SW 1271 (cell line): Measurements from ENCODE around the gene CCNG1.
A peak's percentile ranks its signal among the peaks of the same experiment; 100 is the strongest.
"Not testable (repeated sequence)": the region's sequence is repeated elsewhere in the genome, so short reads cannot be mapped to it uniquely, and the experiment has no call there.

Experiments
- DNase-seq, 2 experiments: peaks; one replicate each; lab custom pipeline; 2025; lab: John Stamatoyannopoulos, UW

CCNG1 gene

GRCh38 chr5:163444526-163444925, 7.1 kb downstream of the CCNG1 start:
- DNase-seq = no peak

- DNase-seq = no peak
These were observed 8.0 kb downstream of the CCNG1 start for GRCh38 chr5:163445345-163445744.

- DNase-seq = no peak
These were observed 9.8 kb downstream of the CCNG1 start for GRCh38 chr5:163447191-163447590.

GRCh38 chr5:163447875-163448274, 10.5 kb downstream of the CCNG1 start:
- DNase-seq = no peak

- no peak for DNase-seq
These were observed 11.1 kb downstream of the CCNG1 start for GRCh38 chr5:163448491-163448890.

- no peak for DNase-seq
These were observed 14.1 kb downstream of the CCNG1 start for GRCh38 chr5:163451489-163451888.

- no peak for DNase-seq
These were observed 16.3 kb downstream of the CCNG1 start for GRCh38 chr5:163453705-163454104.

- DNase-seq = not testable (repeated sequence)
These were observed 18.0 kb downstream of the CCNG1 start for GRCh38 chr5:163455406-163455805.

GRCh38 chr5:163456029-163456589, 18.7 kb downstream of the CCNG1 start:
- DNase-seq = no peak

DNA sequence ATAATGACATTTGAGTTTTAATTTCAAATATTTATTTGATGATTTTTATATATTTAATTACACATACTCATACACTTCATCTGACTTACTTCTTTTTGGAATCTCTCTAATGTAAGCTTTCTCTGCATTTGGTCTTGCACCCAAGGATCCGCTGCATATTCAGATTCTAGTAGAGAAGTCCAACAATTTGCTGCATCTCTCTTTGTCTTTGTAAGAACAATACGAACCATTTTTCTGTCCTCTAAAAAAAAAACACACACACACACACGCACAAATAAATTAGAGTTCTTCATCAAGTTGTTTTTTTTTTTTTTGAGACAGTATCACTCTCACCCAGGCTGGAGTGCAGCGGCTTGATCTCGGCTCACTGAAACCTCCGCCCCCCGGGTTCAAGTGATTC, 19.4 kb downstream of the CCNG1 start:
- DNase-seq = no peak

DNA sequence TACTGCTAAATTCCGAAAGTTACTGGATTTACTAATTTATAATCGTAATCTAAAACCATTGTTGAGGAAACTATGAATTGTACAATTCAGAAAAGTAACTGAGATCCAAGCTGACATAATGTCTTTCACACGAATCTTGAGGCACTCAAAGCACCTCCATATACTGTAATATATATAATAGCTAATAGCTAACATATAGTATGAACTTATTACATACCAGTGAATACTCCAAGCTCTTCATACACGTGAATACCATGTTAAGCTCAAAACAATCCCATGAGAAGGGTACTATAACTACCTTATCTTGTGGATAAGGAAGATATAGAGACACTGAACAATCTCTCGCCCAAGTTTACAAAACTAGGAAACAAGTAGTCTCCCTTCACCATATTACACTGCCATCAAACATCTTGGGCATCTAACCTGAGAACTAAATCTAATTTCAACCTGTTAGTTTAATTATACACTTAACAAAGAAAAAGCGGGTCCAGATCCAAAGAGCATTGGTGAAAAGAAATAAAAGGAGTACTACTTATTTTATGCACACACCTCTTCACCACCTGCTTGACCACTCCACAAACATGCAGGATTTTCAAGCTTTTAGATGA, 21.5 kb downstream of the CCNG1 start:
- DNase-seq = no peak

DNA sequence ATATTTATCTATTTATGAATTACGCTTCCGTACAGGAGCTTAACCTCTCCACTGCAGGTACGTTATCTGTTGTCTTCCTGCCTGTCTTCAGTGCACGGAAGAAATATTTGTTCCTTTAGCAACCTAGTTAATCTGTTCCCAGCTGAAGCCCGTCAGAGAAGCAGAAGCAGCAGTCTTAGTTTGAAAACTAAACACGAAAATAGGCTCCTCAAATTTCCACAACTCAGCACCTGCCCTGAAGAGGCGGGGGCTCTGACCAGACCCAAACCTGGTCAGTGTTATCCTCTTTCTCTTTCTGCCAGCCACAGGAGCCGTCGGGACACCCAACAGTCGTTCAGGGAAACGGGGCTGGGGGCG, 22.0 kb downstream of the CCNG1 start:
- peak in 1 of 2 experiments; percentile 61 for DNase-seq

DNA sequence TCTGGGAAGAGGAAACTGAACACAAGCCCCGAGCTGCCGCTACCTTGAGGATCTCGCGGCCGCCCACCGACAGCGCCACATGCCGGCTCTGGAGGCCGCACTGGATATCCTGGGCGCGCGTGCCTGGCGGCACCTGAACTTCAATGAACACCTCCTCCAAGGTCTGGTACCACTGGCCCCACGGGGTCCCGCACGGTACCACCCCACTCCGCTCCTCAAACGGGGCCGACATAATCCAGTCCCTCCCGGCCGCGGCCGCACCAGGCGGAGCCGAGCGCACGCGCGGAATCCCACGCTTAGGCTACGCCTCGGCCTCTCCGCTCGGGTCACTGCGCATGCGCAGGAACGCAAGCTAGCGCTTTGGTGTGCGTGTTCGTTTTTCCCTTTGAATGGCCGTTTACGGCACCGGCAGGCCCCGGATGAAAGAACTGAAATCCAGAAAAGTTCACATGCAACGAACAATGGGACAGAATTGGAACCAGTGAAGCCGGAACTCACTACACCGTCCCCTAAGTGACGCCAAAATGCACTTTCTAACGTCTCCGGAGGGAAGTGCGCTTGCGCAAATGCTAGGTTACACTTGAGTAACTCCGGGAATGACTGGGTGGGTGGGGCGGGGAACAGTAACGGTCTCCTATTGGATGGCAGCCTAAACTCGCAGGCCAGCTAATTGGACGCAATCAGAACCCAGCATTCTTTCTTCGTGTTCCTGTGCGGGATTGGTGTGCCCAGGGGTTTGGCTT, 22.6 kb downstream of the CCNG1 start, which contains the start of gene NUDCD2:
Gene NUDCD2, minus strand, starts transcription at position 284 of the 743 bp plus-strand sequence. Its CDS starts 52 bp downstream, at position 232.
- peak; percentile 98 to 100 for DNase-seq

DNA sequence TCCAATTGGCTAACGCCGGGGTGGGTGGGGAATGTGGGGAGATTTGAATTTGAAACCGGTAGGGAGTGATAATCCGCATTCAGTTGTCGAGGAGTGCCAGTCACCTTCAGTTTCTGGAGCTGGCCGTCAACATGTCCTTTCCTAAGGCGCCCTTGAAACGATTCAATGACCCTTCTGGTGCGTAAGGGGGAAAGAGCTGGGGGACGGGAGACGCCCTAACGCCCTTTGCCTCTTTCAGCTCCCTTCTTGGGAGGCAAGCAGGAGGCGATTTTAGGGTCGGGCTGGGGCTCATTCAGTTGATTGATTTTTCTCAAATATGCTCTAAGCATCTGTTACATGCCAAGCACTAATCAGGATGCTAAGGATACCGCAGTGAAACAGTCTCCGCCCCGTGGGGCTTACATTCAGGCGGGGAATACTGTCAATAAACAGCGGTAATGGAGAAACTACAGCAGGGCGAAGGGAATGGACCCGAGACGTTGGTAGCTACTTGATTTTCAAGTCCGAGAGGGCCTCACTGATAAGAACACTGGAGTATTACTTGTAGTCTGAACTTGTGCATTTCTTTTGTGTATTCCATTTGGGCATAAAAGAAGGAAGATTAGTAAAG, 23.3 kb downstream of the CCNG1 start, which contains the start of gene HMMR:
Gene HMMR, plus strand, starts transcription at position 71 of the 610 bp plus-strand sequence. Its CDS starts 61 bp downstream, at position 132.
- peak in 1 of 2 experiments; percentile 75 for DNase-seq

GRCh38 chr5:163463063-163463435, 25.7 kb downstream of the CCNG1 start:
- DNase-seq = no peak

- DNase-seq = no peak
These were observed 30.3 kb downstream of the CCNG1 start for GRCh38 chr5:163467682-163468081.

- peak in 1 of 2 experiments; percentile 44 for DNase-seq
These were observed 36.3 kb downstream of the CCNG1 start for GRCh38 chr5:163473635-163474243.

- DNase-seq = no peak
These were observed 38.0 kb downstream of the CCNG1 start for GRCh38 chr5:163475411-163475810.

- DNase-seq = no peak
These were observed 41.0 kb downstream of the CCNG1 start for GRCh38 chr5:163478126-163478981.

DNA sequence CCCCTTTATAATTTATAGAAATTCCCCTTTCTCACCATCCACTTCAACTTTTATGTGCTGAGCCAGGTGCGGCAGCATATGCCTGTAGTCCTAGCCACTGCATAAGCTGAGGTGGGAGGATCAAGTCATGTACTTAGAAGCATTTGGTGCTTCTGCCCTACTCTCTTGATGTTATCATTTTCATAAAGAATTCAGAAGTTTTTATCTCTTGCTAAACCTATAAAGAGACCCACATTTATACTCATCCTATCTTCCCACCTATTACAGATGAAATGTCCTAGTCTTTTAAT, 41.5 kb downstream of the CCNG1 start:
- no peak for DNase-seq

- DNase-seq = peak in 1 of 2 experiments; percentile 35
These were observed 51.8 kb downstream of the CCNG1 start for GRCh38 chr5:163489055-163489744.
